GM19351 (cell line): ENCODE measurements around the gene PLEKHO1.
"Not testable (repeated sequence)": the region's sequence is repeated elsewhere in the genome, so short reads cannot be mapped to it uniquely, and the experiment has no call there.

ENCODE experiments used
- ATAC-seq: cut with Tn5 transposase; IDR thresholded peaks from one replicate; pipeline ENCODE4 v1.9.1; 2021; ENCODE audit warnings: mild to moderate bottlenecking, moderate library complexity; ENCODE audit not compliant: unreplicated experiment

The PLEKHO1 gene

DNA sequence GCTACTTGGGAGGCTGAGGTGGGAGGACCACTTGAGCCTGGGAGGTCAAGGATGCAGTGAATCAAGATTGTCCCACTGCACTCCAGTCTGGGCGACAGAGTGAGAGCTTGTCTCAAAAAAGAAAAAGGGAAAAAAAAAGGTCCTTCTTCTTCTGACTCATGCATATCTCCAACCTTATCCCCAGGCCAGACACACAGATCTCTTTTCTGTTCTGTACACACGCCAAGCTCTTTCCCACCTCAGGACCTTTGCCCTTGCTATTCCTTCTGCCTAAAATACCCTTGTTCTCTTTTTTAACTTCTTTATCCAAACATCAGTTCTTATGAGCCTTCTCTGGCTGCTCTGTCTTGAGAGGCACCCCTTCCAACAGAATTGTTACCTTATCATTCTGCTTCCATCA, 22.1 kb downstream of the PLEKHO1 start:
- no peak for ATAC-seq

- ATAC-seq, result no peak
Measured at GRCh38 chr1:150173141-150173585, 23.4 kb downstream of the PLEKHO1 start.

GRCh38 chr1:150176593-150176992, 26.9 kb downstream of the PLEKHO1 start:
- no peak for ATAC-seq

- no peak for ATAC-seq
Measured at GRCh38 chr1:150178548-150178947, 28.8 kb downstream of the PLEKHO1 start.

DNA sequence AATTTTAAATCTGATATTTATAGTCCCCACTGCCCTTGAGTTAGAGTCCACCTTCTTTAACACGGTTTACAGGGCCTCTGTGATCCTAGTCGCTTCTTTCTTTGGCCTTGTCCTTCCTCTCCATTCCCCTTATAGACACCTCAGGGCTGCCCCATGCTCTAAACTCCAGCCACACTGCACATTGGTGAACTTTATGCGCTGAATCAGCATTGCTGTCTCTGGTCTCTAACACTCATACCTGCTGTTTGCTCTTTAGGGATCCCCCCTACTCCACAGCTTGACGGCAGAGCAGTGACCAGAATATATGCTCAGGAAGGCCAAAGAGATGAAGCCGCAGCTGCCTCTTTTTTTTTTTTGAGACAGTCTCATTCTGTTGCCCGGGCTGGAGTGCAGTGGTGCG, 30.2 kb downstream of the PLEKHO1 start:
- ATAC-seq, result no peak

DNA sequence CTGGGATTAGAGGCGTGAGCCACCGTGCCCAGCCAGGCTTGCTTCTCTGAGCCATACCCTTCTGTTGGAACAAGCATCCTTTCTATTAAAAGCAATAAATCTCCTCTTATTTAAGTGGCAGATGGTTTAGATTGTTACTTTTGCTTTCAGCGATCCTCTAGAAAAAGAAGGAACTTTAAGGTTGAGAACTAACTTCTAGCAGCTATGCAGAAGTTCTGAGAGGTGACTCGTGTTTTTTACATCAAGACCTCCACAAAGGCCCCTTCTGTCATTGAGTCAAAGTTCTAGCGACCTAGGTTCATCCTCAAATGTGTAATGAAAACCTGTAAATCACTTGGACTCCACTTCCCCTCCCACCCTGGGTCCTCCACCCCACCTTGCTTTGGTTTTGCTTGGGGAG, 30.8 kb downstream of the PLEKHO1 start:
- no peak for ATAC-seq

DNA sequence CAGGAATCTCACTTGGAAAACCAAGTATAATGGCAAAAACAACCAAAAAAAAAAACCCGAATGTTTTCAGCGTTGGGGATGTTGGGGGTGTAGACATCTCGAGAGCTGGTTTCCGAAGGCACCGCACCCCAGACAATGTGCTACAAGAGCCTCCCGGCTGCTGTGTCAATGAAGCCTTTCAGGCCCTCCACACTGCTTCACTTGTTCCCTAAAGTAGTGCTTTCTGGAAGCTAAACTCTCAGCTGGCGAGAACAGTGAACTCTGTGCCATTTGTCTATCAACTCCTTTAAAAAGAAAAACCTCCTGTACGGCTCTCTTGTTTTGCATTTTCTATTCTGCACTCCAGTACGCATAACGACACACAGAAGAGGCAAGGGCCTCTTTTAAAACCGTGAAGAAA, 32.5 kb downstream of the PLEKHO1 start:
- ATAC-seq, result no peak

DNA sequence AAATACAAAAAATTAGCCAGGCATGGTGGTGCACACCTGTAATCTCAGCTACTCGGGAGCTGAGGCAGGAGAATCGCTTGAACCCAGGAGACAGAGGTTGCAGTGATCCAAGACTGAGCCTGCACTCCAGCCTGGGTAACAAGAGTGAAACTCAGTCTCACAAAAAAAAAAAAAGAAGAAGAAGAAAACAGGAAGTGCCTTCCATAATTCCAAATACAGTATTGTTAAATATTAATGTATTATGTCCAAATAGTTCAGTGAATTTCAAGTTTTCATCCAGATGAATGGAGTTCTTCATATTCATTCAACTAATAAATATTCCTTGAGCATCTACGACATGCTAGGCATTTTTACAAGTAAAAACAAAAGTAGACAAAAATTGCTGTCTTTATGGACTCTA, 33.3 kb downstream of the PLEKHO1 start:
- ATAC-seq, result no peak

GRCh38 chr1:150185481-150185880, 35.8 kb downstream of the PLEKHO1 start:
- no peak for ATAC-seq

GRCh38 chr1:150186438-150186788, 36.7 kb downstream of the PLEKHO1 start:
- ATAC-seq, result not testable (repeated sequence)

DNA sequence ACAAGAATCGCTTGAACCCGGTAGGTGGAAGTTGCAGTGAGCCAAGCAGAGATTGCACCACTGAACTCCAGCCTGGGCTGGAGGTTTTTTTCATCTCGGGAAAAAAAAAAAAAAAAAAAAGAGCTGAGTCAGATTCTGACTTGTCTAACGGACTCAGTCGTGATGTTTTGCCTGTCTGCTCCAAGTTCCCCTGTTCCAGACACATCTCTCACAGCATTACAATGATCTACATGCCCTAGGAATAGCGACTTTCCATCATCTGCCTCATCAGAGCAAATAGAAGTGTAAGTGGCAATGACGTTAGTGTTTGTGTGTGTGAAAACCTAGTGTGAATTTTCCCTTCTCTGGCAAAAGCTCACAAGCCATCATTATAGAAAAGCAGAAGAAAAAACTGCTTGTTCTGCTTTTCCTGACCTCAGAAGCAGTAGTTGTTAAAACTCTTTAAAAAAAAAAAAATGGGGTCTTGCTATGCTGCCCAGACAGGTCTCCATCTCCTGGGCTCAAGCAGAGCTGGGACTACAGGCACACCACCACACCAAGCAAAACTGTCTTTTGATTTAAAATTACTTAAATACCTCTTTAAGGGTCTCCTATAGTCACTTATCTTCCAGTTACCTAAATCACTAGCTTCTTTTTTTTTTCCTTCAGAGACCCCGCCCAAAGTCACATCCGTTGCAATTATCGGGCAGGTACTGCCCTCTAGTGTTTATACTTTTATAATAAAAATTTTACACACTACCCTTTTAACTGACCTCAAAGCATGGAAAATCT, 37.3 kb downstream of the PLEKHO1 start:
- no peak for ATAC-seq

- ATAC-seq, result no peak
Measured at GRCh38 chr1:150187560-150187931, 37.8 kb downstream of the PLEKHO1 start.

- no peak for ATAC-seq
Measured at GRCh38 chr1:150192012-150192411, 42.3 kb downstream of the PLEKHO1 start.

DNA sequence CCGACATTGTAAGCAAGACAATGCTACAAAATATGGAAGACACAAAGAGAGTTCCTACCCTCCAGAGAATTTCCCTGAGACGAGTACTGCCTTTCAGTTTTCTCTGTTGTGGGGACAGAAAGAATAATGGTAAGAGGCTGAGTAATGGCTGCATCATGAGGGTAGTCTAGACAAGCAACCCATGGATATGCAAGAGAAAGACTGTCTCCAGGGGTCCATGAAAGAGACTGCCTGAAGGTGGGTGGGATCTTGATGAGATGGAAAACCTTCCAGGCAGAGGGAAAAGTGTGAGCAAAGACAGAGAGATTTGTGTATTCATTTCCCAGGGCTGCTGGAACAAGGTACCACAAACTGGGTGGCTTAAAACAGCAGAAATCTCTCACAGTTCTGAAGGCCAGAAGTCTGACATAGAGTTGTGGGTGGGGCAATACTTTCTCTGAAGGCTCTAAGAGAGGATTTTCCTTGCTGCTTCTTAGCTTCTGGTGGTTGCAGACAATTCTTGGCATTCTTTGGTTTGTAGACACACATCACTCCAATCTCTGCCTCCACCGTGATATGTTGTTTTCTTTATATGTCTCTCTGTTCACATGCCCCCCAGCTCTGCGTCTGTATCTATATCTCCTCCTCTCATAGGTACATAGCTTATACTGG, 44.8 kb downstream of the PLEKHO1 start:
- ATAC-seq, result no peak

DNA sequence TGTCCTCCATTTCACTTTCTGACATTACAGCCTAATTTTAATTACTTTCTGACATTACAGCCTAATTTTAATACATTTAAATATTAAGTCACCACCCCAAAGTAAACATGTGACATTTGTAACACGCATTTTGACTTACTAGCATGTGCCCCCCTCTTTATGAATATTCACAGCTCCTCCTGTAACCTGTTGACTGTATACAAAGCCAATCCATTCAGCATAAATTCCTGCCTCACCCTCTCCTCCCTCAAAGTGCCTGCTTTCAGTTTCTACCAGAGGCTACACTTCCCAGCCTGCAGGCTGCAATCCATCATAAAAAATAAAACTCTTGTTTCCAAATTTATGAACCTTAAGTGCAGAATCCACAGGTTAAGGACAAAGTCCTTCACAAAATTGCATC, 46.7 kb downstream of the PLEKHO1 start:
- no peak for ATAC-seq

GRCh38 chr1:150207281-150207971, 57.7 kb downstream of the PLEKHO1 start:
- ATAC-seq, result no peak

DNA sequence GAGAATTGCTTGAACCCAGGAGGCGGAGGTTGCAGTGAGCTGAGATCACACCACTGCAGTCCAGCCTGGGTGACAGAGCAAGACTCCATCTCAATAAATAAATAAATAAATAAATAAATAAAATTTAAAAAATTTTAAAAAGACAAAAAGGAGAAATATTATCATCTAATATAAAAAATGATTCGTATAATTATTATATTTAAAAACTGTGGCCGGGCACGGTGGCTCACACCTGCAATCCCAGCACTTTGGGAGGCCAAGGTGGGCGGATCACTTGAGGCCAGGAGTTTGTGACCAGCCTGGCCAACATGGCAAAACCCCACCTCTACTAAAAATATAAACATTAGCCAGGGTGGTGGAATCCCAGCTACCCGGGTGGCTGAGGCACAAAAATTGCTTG, 58.7 kb downstream of the PLEKHO1 start:
- not testable (repeated sequence) for ATAC-seq
